ENCODE data around the gene CFAP46. TPM values are rescaled to one million over a fixed set of nuclear protein-coding genes. Genes with fewer than 3 reads are reported as not detected.
"Not testable (repeated sequence)": the region's sequence is repeated elsewhere in the genome, so short reads cannot be mapped to it uniquely, and the experiment has no call there.

Gene CFAP46
- total RNA-seq, 1 donor from 2014 or later = 0.39 TPM

DNA sequence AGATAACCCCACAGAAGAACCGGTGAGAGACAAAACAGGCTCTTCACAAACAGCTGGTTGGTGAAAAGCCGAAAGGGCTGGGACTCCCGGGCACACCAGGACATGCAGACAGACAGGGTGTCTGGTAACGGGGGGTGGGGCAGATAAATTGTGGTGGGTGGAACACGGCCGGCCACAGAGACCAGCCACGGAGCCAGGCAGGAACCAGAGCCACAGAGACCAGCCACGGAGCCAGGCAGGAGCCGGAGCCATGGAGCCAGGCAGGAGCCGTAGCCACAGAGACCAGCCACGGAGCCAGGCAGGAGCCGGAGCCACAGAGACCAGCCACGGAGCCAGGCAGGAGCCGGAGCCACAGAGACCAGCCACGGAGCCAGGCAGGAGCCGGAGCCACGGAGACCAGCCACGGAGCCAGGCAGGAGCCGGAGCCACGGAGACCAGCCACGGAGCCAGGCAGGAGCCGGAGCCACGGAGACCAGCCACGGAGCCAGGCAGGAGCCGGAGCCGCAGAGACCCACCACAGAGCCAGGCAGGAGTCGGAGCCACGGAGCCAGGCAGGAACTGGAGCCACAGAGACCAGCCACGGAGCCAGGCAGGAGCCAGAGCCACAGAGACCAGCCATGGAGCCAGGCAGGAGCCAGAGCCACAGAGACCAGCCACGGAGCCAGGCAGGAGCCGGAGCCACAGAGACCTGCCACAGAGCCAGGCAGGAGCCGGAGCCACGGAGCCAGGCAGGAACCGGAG, 116.4 kb downstream of the CFAP46 start:
- DNase-seq = not testable (repeated sequence)

DNA sequence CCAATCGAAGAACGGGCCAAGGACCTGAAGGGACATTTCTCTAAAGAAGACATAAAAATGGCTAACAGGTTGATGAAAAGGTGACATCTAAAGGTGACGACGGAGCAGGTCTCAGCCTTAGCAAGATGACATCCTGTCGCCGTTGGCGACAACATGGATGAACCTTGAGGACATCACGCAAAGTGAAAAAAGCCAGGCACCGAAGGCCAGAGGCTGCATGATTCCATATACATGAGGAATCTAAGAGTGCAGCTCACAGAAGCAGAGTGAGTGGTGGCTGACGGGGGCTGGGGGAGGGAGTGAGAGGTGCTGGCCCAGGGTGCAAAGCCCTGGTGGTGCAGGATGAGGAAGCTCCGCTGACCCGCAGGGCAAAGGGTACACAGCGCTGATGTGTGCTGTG, 122.3 kb downstream of the CFAP46 start:
- DNase-seq = no peak

DNA sequence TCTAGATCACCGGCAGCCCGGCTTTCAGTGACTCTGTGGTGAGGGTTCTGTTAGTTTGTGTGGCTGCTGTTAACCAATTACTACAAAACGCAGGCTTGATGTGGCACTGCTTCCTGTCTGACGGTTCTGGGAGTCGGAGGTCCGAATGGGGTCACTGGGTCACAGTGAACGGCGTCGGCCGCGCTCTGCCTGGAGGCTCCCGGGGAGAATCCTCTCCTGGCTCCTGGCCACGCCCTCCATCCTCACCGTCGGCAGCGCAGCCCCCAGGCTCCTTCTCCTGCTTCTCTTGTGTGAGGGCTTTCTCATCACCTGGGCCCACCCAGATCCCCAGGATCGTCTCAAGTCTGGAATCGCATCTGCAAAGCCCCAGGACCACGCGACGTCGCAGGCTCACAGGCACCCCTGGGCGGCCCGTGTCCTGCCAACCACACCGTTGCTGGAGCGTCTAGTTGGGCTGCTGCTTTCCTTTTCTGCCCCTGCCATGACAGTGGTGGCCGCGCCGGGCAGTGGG, 124.6 kb downstream of the CFAP46 start:
- no peak for DNase-seq

DNA sequence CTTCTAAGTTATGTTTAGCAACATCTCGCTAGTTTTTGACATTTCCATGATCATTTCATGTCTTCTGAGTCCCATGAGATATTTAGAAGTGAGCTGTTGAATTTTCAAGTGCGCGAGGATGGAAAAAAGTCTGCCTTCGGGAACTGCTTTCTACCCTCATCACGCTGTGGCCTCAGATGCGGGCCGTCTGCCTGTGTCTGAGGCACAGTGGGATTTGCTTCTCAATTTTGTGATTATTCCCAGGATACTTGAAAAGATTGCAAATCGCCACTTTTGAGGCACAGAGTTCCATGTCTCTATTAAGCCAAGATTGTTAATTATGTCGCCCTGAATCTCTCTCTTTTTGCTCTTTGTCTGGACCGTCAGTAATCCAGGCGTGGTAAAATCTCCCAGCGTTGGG, 125.7 kb downstream of the CFAP46 start:
- no peak for DNase-seq

DNA sequence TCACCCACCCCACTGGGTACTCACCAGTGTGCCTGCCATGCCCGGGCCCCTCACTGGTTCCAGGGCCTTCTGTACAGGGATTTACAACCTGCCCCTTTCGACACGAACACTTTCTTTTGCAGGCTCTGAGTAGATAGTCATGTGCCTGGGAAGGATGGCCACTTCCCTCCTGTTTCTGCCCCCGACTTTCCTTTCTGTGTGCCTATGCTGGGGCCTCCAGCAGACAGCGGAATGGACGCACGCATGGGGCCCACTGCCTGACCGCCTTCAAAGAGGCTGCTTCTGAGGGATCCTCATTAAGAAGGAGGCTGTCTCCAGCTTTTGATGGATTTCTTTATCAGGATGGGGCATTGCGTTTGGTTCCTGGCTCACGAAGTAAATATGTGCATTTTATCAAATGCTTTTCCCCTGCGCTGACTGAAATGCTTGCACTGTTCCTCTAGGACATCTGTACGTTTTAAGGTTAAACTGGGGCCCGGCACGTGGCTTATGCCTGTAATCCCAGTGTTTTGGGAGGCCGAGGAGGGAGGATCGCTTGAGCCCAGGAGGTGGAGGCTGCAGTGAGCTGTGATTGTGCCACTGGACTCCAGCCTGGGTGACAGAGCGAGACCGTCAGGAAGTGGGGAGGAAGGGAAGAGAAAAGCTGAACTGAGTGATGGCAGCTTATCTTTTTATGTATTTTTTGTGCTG, 127.1 kb downstream of the CFAP46 start:
- no peak for DNase-seq

DNA sequence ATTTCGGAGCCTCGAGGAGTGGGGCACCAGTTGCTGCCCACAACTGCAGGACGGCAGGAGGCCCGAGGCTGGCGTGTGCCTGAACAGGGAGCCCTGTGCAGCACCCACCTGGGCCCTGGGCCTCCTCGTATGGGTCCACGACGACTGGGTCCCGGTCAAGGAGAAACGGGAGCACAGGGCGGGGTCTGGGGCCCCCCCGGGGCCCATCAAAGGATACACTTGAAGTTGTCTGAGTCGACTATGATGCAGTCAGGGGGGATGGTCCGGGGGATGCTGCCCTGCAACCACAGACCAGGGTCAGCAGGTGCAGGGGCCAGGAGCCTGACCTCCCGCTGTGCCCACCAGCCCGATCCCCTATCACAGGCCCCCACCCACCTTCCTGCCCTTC, 127.9 kb downstream of the CFAP46 start:
- DNase-seq = no peak

DNA sequence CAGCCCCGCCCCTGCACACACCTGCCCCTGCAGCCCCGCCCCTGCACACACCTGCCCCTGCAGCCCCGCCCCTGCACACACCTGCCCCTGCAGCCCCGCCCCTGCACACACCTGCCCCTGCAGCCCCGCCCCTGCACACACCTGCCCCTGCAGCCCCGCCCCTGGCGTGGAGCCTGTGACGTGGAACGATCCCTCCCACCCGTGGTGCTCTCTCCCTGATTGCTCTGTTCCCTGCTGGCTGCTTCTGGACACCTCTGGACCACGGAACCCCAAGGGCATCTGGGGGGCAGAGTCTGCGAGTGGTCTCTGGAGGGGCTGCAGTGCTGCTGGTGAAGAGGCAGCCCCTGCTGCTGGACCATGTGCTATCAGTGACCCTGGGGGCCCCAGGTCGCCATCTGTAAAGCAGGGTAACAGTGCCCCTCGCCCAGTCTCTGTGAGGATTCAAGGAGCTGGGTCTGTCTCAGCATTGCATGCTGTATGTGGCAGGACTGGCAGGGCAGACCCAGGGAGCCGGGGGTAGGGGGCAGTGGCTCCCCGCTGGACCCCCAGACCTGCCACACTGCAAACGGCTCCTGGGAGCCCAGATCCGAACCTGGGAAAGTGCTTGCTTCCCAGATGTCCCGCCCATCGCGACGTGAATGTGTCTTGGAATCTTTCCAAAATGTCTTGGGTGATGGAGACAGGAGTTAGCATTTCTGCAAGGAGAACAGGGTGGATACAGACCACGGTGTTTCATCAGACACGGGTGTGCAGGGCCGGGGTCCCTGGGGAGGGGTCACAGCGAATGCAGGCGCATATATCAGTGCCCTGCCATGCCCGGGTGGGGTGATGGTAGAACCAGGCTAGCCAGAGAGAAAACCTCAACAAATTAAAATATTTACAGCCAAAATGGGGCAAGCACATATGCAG, 128.6 kb downstream of the CFAP46 start:
- DNase-seq = no peak

DNA sequence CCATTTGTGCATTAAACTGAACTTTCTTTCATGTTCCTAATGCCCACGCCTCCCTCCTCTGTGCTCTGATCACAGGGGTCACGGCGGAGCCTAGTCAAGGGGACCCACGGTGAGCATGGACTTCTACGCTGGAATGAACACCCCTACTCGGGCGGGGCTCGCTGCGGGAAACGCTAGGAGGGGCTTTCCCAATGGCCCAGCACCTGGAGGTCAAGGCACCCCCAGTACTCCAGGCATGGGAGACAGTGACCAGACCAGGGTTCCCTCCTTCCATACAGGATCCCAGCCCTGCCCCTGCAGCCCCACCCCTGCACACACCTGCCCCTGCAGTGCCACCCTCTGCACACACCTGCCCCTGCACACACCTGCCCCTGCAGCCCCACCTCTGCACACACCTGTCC, 129.4 kb downstream of the CFAP46 start:
- no peak for DNase-seq

DNA sequence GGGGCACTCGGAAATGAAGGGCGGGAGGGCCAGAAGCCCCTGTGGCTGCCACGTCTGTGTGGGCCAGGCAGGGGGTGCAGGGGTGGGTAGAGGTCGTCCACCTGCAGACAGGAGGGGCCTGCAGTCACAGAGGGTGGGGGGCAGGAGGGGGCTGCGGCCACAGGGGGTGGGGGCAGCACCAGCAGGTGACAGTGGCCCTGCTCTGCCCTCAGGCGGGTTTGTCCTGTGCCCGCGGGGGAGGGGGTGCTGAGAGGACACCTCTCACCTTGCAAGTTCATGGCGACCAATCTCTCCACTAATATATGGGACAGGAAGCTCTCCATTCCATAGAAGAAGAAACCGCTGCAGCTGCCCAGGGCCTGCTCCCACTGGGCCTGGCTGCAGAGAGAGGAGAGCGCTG, 129.8 kb downstream of the CFAP46 start:
- no peak for DNase-seq

DNA sequence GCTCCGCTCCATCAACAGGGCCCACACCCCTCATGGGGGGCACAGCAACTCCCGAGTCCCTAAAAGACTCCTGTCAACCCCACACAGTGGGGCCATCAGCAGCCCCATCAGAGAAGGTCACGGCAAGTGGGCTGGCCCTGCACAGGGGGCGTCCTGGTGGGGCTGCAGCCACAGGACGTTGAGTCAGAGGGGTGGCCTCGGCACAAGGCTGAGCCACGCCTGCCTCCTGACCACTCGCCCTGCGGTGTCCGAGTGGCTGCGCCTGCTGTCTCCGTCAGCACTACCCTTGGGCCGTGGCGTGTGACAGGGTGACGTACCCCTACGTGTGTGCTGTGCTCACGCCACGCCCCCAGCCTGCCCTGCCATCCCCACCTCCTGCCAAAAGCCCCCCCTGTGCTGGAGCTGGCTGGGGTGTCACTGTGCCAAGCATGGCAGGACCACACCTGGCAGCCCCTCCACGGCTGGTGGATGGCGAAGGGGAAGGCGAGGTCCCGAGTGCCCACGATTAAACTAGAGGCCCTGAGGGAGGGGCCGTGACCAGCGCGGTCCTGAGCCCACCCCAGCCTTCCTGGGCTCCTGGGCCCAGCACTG, 130.4 kb downstream of the CFAP46 start:
- no peak for DNase-seq

DNA sequence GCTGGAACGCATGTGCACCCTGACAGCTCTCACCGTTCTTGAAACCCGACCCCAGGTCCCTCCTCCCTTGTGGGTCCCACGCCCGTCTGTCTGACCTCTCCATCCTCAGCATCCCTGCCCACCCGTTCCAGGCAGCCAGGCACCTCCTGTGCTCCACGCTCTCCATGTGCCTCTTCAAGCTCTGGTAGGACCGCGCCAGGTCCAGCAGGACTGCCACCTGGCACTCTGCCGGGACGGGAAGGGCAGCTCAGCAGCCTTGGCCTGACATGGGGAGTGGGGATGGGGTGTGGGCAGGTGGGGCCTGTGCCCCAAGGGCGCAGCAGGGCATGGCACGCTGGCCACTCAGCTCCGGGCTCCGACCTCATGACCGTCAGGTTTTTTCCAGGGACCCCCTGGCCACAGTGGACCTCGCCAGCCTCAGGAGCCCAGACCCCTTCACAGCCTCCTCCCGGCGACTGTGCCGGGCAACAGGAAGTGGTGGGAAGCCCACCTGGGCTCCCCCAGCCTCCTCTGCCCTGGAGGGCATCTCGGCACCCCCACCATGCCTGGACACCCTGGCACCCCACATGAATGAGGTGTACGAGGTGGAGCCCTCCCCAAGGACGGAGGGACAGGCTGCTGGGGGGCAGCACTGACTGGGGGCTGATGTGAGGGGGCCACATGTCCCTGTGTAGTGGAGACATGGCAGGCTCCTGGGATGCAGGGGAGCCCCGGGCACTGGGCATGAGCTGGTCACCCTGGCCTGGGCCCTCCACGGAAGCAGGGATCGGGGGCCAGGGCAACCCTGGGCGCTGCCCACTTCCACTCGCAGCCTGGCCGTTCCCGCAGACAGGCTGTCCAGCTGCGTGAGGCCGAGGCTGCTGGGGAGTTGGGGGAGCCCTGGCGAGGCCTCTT, 131.3 kb downstream of the CFAP46 start:
- DNase-seq = no peak

DNA sequence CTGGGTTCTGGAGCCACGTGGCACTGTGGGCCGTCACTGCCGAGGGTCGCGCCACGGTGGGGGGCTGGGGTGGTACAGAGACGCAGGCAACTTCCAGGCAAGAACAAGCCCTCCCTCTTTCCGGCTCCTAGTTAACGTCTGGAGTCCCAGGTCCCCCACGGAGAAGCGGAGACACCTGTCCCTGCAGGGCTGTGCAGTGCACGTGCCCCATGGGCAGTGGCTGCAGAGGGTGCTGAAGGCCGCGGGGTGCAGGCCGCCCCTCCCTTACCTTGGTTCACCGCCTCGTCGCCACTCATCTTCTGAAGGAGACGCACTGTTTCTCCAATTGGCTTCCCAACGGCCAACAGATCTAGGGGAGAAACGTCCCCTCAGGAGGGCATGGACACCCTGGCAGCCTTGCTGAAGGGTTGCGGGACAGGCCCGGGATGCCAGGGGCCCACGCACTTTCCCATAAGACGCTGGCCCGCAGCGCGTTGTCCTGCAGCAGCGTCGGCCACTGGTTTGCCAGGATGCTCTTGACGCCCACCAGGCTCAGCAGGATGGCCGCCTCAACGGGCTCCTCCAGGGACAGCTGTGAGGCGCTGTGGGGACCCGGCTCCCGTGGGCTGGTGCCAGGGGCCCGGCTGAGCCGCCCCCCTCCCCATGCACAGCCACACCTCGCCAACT, 132.1 kb downstream of the CFAP46 start:
- no peak for DNase-seq

DNA sequence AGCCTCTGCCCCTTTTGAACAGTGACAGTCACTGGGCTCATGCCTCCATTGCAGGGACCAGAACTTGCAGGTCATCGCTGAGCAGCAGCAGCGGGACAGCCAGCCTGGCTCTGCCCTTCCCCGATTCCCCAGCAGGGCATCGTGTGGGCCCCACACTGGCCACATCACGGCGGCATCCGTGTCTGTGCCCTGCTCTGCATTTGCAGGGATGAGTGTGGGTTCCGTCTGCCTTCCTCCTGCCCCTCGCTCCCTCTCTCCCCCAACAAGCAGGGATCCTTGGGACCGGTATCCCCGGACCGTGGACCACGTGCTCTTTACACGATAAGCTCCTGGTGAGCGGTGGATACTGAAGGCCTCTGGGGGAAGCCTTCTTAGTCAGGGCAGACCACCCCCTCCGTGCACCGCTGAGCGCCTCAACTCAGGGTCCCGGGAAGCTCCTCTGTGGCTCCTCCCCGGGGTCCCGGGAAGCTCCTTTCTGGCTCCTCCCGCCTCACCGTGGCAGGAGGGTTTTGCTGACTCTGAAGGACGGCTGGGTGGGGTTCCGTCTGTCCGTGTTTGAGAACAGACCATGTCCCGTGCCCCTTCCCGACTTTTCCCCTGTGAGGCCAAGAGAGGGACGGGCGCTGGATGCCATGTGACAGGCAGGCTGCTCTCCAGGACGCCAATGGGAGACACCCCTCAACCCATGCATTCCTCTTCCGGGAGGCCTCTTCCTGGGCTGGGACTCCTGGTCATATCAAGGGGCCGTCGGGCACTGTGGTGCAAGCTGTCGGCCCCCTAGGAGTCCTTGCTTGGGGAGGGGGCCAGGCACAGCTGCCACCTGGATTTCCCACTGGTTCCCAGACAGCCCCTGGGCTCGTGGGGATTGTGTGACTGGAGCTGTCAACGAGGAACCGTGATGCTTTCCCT, 132.9 kb downstream of the CFAP46 start:
- DNase-seq = no peak

DNA sequence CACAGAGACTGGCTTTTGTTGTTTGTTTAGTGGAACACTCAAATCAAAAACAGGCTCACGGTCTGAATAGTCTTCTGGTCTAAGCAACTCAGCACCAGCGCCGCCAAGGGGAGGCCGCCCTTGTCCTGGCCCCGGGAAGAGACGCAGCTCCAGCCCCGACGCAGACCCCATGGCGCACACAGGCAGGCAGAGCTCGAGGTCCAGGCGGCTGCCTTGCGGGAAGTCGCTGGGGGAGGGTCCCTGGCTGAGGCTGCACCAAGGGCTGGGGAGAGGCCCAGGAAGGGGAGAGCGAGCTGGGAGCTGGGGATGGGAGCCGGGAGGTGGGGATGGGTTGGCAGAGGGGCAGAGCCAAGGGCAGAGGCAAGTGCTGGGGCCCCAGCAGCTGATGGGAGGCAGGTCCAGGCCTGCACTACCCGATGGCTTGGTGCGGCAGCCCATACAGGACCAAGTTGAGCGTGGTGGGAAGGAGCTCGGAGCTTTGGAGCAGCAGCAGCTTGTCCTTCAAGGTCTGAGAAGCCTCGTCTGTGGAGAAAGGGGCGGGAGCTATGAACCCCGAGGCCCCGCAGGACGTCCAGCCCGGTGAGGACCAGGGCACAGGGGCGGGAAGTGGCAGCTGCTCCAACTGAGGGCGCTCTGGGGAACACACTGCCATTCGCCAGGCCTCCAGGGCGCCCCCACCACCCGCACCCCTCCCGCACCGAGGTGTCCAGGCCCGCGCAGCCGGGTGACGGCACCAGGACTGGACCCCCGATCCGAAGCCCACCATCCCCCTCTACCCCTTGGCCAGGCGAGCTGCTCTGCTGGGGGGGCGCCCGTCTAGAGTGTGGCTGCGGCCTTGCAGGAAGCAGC, 133.8 kb downstream of the CFAP46 start:
- DNase-seq = no peak

DNA sequence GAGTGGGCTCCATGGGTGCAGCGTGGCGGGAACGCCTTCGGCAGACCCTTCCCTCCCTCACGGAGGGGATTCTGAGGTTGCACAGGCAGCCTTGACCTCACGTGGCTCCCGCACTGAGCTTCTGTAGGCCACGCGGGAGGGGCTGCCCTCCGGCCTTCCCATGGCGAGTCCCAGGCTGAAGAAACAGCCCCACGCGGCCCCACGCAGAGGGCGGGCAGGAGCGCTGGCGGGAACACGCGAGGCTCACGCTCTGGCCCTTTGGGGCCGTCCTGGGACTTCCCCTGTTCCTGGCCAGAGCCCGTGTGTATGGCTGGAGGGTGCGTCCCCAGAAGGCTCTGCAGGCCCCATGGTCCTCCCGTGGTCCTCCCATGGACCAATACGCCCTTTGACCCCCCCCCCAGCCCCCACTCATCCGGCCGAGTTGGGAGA, 134.7 kb downstream of the CFAP46 start:
- DNase-seq = no peak

DNA sequence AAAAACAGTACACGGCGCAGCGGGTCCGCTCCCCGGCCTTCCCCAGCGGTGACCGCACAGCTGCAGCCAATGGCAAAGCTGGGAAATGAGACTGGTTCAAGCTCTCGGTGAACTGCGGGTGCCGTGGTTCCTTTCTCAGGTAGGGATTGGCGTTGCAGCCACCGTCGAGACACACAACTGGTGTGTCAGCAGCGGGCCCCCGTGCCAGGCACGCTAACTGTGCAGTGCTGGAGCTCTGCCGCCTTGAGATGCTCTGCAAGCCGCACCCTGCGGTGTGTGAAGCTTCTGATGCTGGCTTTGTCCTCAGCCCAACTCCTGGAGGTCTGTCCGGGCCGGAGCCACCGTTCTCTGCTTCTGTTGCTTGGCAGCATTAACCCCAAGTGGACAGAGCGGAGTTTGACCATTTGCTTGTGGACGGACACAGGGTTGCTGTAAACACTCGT, 135.8 kb downstream of the CFAP46 start:
- no peak for DNase-seq

DNA sequence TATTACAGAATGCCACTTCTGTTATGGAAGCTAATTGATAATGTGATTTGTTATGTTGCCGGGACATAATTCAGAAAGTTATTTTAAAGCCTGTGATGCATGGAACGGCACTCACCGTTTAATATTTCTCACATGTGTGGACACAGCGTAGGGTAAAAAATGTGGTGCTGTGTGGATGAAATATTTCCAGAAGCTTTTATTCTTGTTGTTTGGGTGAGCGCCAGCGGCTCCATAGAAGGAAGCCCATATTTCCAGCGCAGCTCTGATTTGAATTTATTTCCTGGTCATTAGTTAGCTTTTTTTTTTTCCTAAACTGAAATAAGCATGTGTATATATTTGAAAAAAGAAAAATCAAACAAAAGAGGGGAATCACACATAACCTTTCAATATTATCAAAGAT, 136.3 kb downstream of the CFAP46 start:
- no peak for DNase-seq

DNA sequence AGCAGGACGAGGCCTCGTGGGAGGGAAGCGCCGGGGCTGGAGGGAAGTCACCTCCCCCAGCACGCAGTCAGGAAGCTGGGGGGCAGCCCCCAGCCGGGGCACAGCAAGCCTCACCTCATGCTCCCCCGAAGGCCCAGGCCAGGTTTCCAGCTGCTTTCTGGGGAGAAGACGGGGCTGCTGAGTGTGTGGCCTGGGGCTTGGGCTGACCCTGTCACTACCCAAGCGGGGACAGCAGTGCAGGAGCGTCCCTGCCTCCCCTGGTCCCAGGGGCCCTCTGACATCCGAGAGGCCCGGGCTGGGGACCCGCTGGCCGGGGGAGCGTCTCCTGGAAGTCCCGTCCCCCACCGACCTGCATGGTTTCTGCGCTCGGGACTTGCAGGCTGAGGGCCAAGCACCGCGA, 136.8 kb downstream of the CFAP46 start:
- DNase-seq = no peak

Data from skin of body (tissue), 2 donors.